Fibroblast of lung (primary cell): ENCODE measurements around the gene HEATR1. TPM values are rescaled to one million over a fixed set of nuclear protein-coding genes. Genes with fewer than 3 reads are reported as not detected.

Experiments used
- DNase-seq, 2 donors: peaks; one replicate each; pipeline versions ENCODE4 v3.0.0 to v3.0.0-alpha.2; 2010; ENCODE audit warnings: low read depth in 2 of 2
- H2AFZ ChIP-seq: 2 replicates; pipeline ENCODE4 v1.5.1; 2012; ENCODE audit warnings: low read length, control low read depth, inconsistent platforms
- H3K27ac ChIP-seq: 2 replicates; pipeline ENCODE4 v1.5.1; 2011; ENCODE audit warnings: low read length, control low read depth; ENCODE audit not compliant: insufficient read depth
- H3K27me3 ChIP-seq: 2 replicates; pipeline ENCODE4 v1.5.1; 2011; ENCODE audit warnings: mild to moderate bottlenecking, low read length; ENCODE audit not compliant: control insufficient read depth, insufficient read depth
- H3K36me3 ChIP-seq: 2 replicates; pipeline ENCODE4 v1.5.1; 2011; ENCODE audit warnings: low read length; ENCODE audit not compliant: control insufficient read depth, insufficient read depth
- H3K4me1 ChIP-seq: 2 replicates; pipeline ENCODE4 v1.5.1; 2011; ENCODE audit warnings: low read length; ENCODE audit not compliant: control insufficient read depth, insufficient read depth; ENCODE audit errors: extremely low read depth
- H3K4me2 ChIP-seq: 2 replicates; pipeline ENCODE4 v1.5.1; 2011; ENCODE audit warnings: low read length, control low read depth; ENCODE audit not compliant: insufficient read depth; ENCODE audit errors: extremely low read depth
- H3K4me3 ChIP-seq, 4 experiments: fragments of 200-600 bp in 1 of 4; sonication (generic) in 1 of 4; replicated peaks in 1 of 4; 2 replicates each; pipeline ENCODE4 v1.5.1; 2011 to 2016; ENCODE audit warnings: low read length in 4 of 4, low read depth in 3 of 4, mild to moderate bottlenecking in 3 of 4, control low read depth in 2 of 4, inconsistent platforms in 1 of 4, mixed read lengths in 1 of 4; ENCODE audit not compliant: insufficient read depth in 1 of 4; ENCODE audit errors: control extremely low read depth in 1 of 4
- H3K79me2 ChIP-seq: 2 replicates; pipeline ENCODE4 v1.5.1; 2012; ENCODE audit warnings: mild to moderate bottlenecking, low read length, inconsistent platforms; ENCODE audit not compliant: control insufficient read depth, insufficient read depth
- H3K9ac ChIP-seq: 2 replicates; pipeline ENCODE4 v1.5.1; 2011; ENCODE audit warnings: mild to moderate bottlenecking, low read length, control low read depth; ENCODE audit not compliant: insufficient read depth
- H3K9me3 ChIP-seq: 2 replicates; pipeline ENCODE4 v1.5.1; 2012; ENCODE audit warnings: low read depth, low read length; ENCODE audit not compliant: control insufficient read depth, insufficient read depth
- H4K20me1 ChIP-seq: 2 replicates; pipeline ENCODE4 v1.5.1; 2011; ENCODE audit warnings: low read length; ENCODE audit not compliant: control insufficient read depth, insufficient read depth; ENCODE audit errors: extremely low read depth
- EZH2 ChIP-seq: IDR thresholded peaks from 2 replicates; pipeline ENCODE4 v1.5.1; 2012; ENCODE audit warnings: low read length, control low read depth, mild to moderate bottlenecking; ENCODE audit errors: missing control alignments
- polyA plus RNA-seq, 2 donors: library from polyadenylated mRNA; depleted of rRNA in 1 of 2; stranded (reverse) in 1 of 2; unstranded in 1 of 2; fragments of >200 nt; gene quantifications; 2 replicates each; pipeline ENCODE4 v1.2.1, GENCODE V29; 2011 to 2012; ENCODE audit warnings: missing spikeins in 1 of 2
- total RNA-seq: library from RNA; depleted of rRNA; stranded (reverse); fragments of >200 nt; gene quantifications from 2 replicates; pipeline ENCODE4 v1.2.1, GENCODE V29; 2014
- TF ChIP-seq, protein P1 (sequence below), 2 donors: IDR thresholded peaks in 1 of 2; conservative IDR thresholded peaks in 1 of 2; 1 replicate in 1 of 2; 2 replicates in 1 of 2; pipeline ENCODE4 v1.5.1; 2011 to 2012; ENCODE audit warnings: low read length in 2 of 2, control low read depth in 1 of 2, inconsistent platforms in 1 of 2, low read depth in 1 of 2, mild to moderate bottlenecking in 1 of 2

HEATR1 gene
- total and polyA plus RNA-seq, 2 donors (not counting 1 experiment from before 2014, with no cell fraction given), result 18.0 to 28.7 TPM

DNA sequence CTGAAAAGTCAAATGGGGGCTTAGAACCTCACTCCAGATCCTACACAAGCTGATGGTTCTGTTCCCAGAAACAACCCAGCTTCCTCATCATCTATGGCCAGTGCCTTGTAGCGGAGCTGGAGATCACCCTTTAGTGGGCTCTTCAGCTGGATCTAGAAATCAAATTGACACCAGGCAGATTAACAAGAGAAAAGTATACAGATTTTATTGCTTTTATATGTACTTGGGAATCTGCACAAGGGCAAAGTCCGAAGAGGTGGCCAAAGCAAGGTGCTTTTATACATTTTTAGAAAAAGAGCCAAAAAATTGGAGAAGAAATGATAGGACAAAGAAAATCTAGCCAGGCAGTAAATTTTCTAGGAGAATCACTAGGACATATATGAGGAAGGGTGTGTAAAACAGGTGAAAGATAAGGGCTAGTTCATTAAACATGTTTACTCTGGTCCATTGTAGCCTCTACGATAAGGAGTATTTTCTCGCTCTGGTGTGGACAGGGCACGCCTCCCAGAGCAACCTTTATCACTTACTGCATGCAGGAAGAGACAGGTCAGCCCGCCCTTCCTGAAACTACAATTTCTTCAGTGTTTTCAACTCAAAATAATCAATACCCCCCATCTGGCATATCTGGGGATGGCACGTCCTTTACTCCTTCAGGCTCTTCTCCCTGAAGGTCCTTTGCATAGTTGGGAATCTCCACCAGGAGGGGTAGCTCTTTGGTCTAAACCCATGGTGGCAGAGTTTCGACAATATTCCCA, 94.5 kb downstream of the HEATR1 start:
- Histone ChIP-seq H3K4me1 (no peaks in the 10 kb centered on the region), H4K20me1 (no peaks in the 10 kb centered on the region), H2AFZ (no peak overlapping the region), H3K4me2 (no peak overlapping the region), H3K79me2 (no peaks in the 10 kb centered on the region), H3K9me3 (no peaks in the 10 kb centered on the region), H3K4me3 (no peak overlapping the region), H3K9ac (no peak overlapping the region), H3K36me3 (no peaks in the 10 kb centered on the region), H3K27ac (no peak overlapping the region), H3K27me3 (no peaks in the 10 kb centered on the region)
- no peak for DNase-seq
- TF ChIP-seq EZH2, result no peak
- TF ChIP-seq, protein P1, sequence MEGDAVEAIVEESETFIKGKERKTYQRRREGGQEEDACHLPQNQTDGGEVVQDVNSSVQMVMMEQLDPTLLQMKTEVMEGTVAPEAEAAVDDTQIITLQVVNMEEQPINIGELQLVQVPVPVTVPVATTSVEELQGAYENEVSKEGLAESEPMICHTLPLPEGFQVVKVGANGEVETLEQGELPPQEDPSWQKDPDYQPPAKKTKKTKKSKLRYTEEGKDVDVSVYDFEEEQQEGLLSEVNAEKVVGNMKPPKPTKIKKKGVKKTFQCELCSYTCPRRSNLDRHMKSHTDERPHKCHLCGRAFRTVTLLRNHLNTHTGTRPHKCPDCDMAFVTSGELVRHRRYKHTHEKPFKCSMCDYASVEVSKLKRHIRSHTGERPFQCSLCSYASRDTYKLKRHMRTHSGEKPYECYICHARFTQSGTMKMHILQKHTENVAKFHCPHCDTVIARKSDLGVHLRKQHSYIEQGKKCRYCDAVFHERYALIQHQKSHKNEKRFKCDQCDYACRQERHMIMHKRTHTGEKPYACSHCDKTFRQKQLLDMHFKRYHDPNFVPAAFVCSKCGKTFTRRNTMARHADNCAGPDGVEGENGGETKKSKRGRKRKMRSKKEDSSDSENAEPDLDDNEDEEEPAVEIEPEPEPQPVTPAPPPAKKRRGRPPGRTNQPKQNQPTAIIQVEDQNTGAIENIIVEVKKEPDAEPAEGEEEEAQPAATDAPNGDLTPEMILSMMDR (conservative IDR thresholded peaks at IDR 0.05 in 1 of 2, IDR thresholded peaks at IDR 0.05 in 1 of 2; ENCODE audit: low read depth in 1 of 2, low read length in 2 of 2), result no peak

DNA sequence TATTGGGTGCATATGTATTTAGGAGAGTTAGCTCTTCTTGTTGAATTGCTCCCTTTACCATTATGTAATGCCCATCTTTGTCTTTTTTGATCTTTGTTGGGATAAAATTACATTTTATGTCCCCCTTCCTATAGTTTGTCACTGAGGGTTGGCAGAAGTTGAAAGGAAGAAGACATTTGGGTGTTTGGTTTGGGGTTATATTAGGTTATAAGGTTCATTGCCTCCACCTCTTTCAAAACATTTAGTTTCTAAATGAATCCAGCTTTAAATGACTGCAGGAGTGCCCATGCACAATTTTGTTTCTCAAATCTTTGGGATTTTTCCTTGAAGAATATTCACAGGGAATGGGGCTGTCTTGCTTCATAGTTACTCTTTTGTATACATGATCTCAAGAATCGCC, 95.1 kb downstream of the HEATR1 start:
- no peak for DNase-seq
- Histone ChIP-seq H3K36me3 (no peaks in the 10 kb centered on the region), H3K9ac (no peak overlapping the region), H4K20me1 (no peaks in the 10 kb centered on the region), H3K79me2 (no peaks in the 10 kb centered on the region), H3K4me1 (no peaks in the 10 kb centered on the region), H3K4me2 (no peak overlapping the region), H3K9me3 (no peaks in the 10 kb centered on the region), H2AFZ (no peak overlapping the region), H3K4me3 (no peak overlapping the region), H3K27ac (no peak overlapping the region), H3K27me3 (no peaks in the 10 kb centered on the region)
- TF ChIP-seq, protein P1 (conservative IDR thresholded peaks at IDR 0.05 in 1 of 2, IDR thresholded peaks at IDR 0.05 in 1 of 2; ENCODE audit: low read depth in 1 of 2, low read length in 2 of 2), result no peak
- TF ChIP-seq EZH2, result no peak

DNA sequence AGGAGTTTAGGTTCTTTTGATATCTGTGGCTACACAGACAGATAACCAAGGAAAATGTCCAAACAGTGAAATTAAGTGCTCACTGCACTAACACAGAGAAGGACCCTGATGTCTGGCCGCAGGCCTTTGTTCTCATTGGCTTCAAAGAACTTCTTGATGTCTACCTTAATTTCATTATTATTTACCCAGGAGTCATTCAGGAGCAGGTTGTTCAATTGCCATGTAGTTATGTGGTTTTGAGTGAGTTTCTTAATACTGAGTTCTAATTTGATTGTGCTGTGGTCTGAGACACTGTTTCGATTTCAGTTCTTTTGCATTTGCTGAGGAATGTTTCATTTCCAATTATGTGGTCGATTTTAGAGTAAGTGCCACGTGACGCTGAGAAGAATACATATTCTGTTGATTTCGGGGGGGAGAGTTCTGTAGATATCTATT, 95.7 kb downstream of the HEATR1 start:
- TF ChIP-seq, protein P1 (conservative IDR thresholded peaks at IDR 0.05 in 1 of 2, IDR thresholded peaks at IDR 0.05 in 1 of 2; ENCODE audit: low read depth in 1 of 2, low read length in 2 of 2), result no peak
- TF ChIP-seq EZH2, result no peak
- Histone ChIP-seq H3K79me2 (no peaks in the 10 kb centered on the region), H3K4me1 (no peaks in the 10 kb centered on the region), H3K9ac (no peak overlapping the region), H3K27ac (no peak overlapping the region), H4K20me1 (no peaks in the 10 kb centered on the region), H3K4me2 (no peak overlapping the region), H3K36me3 (no peaks in the 10 kb centered on the region), H3K27me3 (no peaks in the 10 kb centered on the region), H2AFZ (no peak overlapping the region), H3K9me3 (no peaks in the 10 kb centered on the region), H3K4me3 (no peak overlapping the region)
- DNase-seq, result no peak
